B cell (primary cell): ENCODE data around the gene SYTL4.

Experiments used
- CTCF ChIP-seq: fragments of 200-600 bp; IDR thresholded peaks from one replicate; pipeline ENCODE4 v1.8.0; 2022; ENCODE audit warnings: antibody characterized with exemption, mild to moderate bottlenecking
- EZH2 ChIP-seq: IDR thresholded peaks from 2 replicates; pipeline ENCODE4 v1.6.1; 2012; ENCODE audit warnings: borderline replicate concordance, low read depth, mild to moderate bottlenecking, moderate library complexity, low read length; ENCODE audit not compliant: insufficient read depth, poor library complexity, severe bottlenecking

GRCh38 chrX:100636321-100636991, 95.5 kb downstream of the SYTL4 start, which contains the start of gene TSPAN6:
- TF ChIP-seq CTCF (peak; percentile 54), EZH2 (no peak)
